HG03354 (cell line): ENCODE measurements around the gene NHSL2.
"Not testable (repeated sequence)": the region's sequence is repeated elsewhere in the genome, so short reads cannot be mapped to it uniquely, and the experiment has no call there.

ENCODE experiments used
- ATAC-seq: cut with Tn5 transposase; IDR thresholded peaks from one replicate; pipeline ENCODE4 v1.9.1; 2021; ENCODE audit warnings: mild to moderate bottlenecking; ENCODE audit not compliant: unreplicated experiment, poor library complexity, severe bottlenecking

NHSL2 gene

GRCh38 chrX:71910643-71910985, at the start of gene NHSL2:
Gene NHSL2, plus strand, starts transcription at chrX:71910845.
- ATAC-seq = no peak

GRCh38 chrX:71867680-71868079, 43.0 kb upstream of the NHSL2 start:
- no peak for ATAC-seq

- ATAC-seq = not testable (repeated sequence)
These were observed 41.1 kb upstream of the NHSL2 start for GRCh38 chrX:71869566-71869965.

- ATAC-seq = no peak
These were observed 40.2 kb upstream of the NHSL2 start for GRCh38 chrX:71870208-71871098.

- ATAC-seq = no peak
These were observed 39.3 kb upstream of the NHSL2 start for GRCh38 chrX:71871367-71871766.

- ATAC-seq = no peak
These were observed 37.8 kb upstream of the NHSL2 start for GRCh38 chrX:71872542-71873458.

GRCh38 chrX:71873459-71873833, 37.2 kb upstream of the NHSL2 start:
- ATAC-seq = no peak

- not testable (repeated sequence) for ATAC-seq
These were observed 33.8 kb upstream of the NHSL2 start for GRCh38 chrX:71876841-71877240.

GRCh38 chrX:71885099-71885498, 25.5 kb upstream of the NHSL2 start:
- no peak for ATAC-seq

GRCh38 chrX:71895607-71896006, 15.0 kb upstream of the NHSL2 start:
- no peak for ATAC-seq

GRCh38 chrX:71906144-71906543, 4.5 kb upstream of the NHSL2 start:
- no peak for ATAC-seq

GRCh38 chrX:71908387-71908786, 2.3 kb upstream of the NHSL2 start:
- ATAC-seq = no peak

GRCh38 chrX:71909956-71910355, 689 bp upstream of the NHSL2 start:
- no peak for ATAC-seq

GRCh38 chrX:71910986-71911730, 513 bp downstream of the NHSL2 start:
- ATAC-seq = no peak

GRCh38 chrX:71911731-71912050, 1.0 kb downstream of the NHSL2 start:
- no peak for ATAC-seq

- ATAC-seq = no peak
These were observed 1.5 kb downstream of the NHSL2 start for GRCh38 chrX:71912156-71912555.

GRCh38 chrX:71913156-71913950, 2.7 kb downstream of the NHSL2 start:
- ATAC-seq = no peak

- no peak for ATAC-seq
These were observed 7.1 kb downstream of the NHSL2 start for GRCh38 chrX:71917621-71918343.

GRCh38 chrX:71919431-71919830, 8.8 kb downstream of the NHSL2 start:
- no peak for ATAC-seq
